ENCODE data around the gene IMPACT. TPM values are rescaled to one million over a fixed set of nuclear protein-coding genes. Genes with fewer than 3 reads are reported as not detected.

IMPACT gene
- total and polyA plus RNA-seq, 7 donors, result 11.7 to 24.6 (median 15.6) TPM

GRCh38 chr18:24414349-24415003 lies 12.0 kb upstream of the IMPACT start:
- WGBS, 2 donors, result 73 to 77% methylated on average over 3 of the region's 3 CpGs
- Histone ChIP-seq H3K36me3 (no peaks in the 10 kb centered on the region), H3K4me1 (no peaks in the 10 kb centered on the region), H3K27ac (no peak overlapping the region), H3K27me3 (peaks cover 0 to 25% (median 8%) of the 10 kb centered on the region in 3 donors), H3K4me3 (no peak overlapping the region), H3K9me3 (no peaks in the 10 kb centered on the region)
- no peak for DNase-seq
- intact Hi-C loops (cut with DNase I), result no loop called here
- TF ChIP-seq POLR2AphosphoS5 (IDR thresholded peaks at IDR 0.05), result no peak
- TF ChIP-seq CTCF (IDR thresholded peaks at IDR 0.05), result no peak
- no peak for TF ChIP-seq EP300 (IDR thresholded peaks at IDR 0.05)
- no peak for TF ChIP-seq POLR2A (IDR thresholded peaks at IDR 0.05)

- H3K27ac ChIP-seq, result no peak overlapping the region
- H3K4me1 ChIP-seq, result no peaks in the 10 kb centered on the region
- no peaks in the 10 kb centered on the region for H3K9me3 ChIP-seq
- H3K4me3 ChIP-seq, result no peak overlapping the region
- WGBS, 2 donors, result 63 to 73% methylated on average over 3 of the region's 3 CpGs
- H3K27me3 ChIP-seq, result peaks cover 0 to 36% (median 13%) of the 10 kb centered on the region in 3 donors
- no peaks in the 10 kb centered on the region for H3K36me3 ChIP-seq
- TF ChIP-seq POLR2A (IDR thresholded peaks at IDR 0.05), result no peak
- TF ChIP-seq POLR2AphosphoS5 (IDR thresholded peaks at IDR 0.05), result no peak
- TF ChIP-seq CTCF (IDR thresholded peaks at IDR 0.05), result no peak
- no peak for TF ChIP-seq EP300 (IDR thresholded peaks at IDR 0.05)
- intact Hi-C loops (cut with DNase I), result no loop called here
- no peak for DNase-seq
Measured at GRCh38 chr18:24417480-24417879, 9.0 kb upstream of the IMPACT start.

- Histone ChIP-seq H3K9me3 (no peaks in the 10 kb centered on the region), H3K27me3 (peaks cover 0 to 54% (median 13%) of the 10 kb centered on the region in 3 donors), H3K27ac (no peak overlapping the region), H3K4me3 (no peak overlapping the region), H3K36me3 (no peaks in the 10 kb centered on the region), H3K4me1 (no peaks in the 10 kb centered on the region)
- intact Hi-C loops (cut with DNase I), result loop anchor here (10.0 kb wide), 1 partner anchor 146 kb away; no protein-coding TSS in a partner anchor
- no peak for DNase-seq
- WGBS, 2 donors, result 94% methylated on average over 4 of the region's 4 CpGs
- TF ChIP-seq POLR2A (IDR thresholded peaks at IDR 0.05) (no peak), EP300 (IDR thresholded peaks at IDR 0.05) (no peak), CTCF (IDR thresholded peaks at IDR 0.05) (no peak), POLR2AphosphoS5 (IDR thresholded peaks at IDR 0.05) (no peak)
Measured at GRCh38 chr18:24420551-24420950, 5.9 kb upstream of the IMPACT start.

GRCh38 chr18:24421831-24422230 lies 4.6 kb upstream of the IMPACT start:
- WGBS, 2 donors, result 81 to 87% methylated on average over 1 of the region's 1 CpG
- no peaks in the 10 kb centered on the region for H3K4me1 ChIP-seq
- no peak overlapping the region for H3K4me3 ChIP-seq
- no peak for DNase-seq
- no peaks in the 10 kb centered on the region for H3K9me3 ChIP-seq
- H3K27ac ChIP-seq, result no peak overlapping the region
- peaks cover 0 to 54% (median 13%) of the 10 kb centered on the region in 3 donors for H3K27me3 ChIP-seq
- TF ChIP-seq POLR2AphosphoS5 (IDR thresholded peaks at IDR 0.05), result no peak
- no peak for TF ChIP-seq EP300 (IDR thresholded peaks at IDR 0.05)
- no peak for TF ChIP-seq POLR2A (IDR thresholded peaks at IDR 0.05)
- no peak for TF ChIP-seq CTCF (IDR thresholded peaks at IDR 0.05)
- H3K36me3 ChIP-seq, result no peaks in the 10 kb centered on the region
- intact Hi-C loops (cut with DNase I), result loop anchor here (10.0 kb wide), 1 partner anchor 147 kb away; no protein-coding TSS in a partner anchor

Data from sigmoid colon (tissue), 7 donors.